HepG2 (cell line): ENCODE measurements around the gene KCNB1. TPM values are rescaled to one million over a fixed set of nuclear protein-coding genes. Genes with fewer than 3 reads are reported as not detected.

Experiments
- ATAC-seq: fragments of 200-7000 bp; cut with Tn5 transposase; 3 replicates; pipeline ENCODE4 v1.9.1; 2020; ENCODE audit warnings: mild to moderate bottlenecking, moderate library complexity
- BruUV-seq: library from RNA; stranded (reverse); fragments of 400-500 nt; replicated peaks from 2 replicates; lab custom pipeline; 2021; lab: Mats Ljungman, UMichigan
- CTCF ChIA-PET: fragments of 300-600 bp; formaldehyde crosslinking; extraction: SDS; loops from one replicate; lab custom pipeline; 2021; ENCODE audit warnings: low total read pairs, inconsistent platforms, low intra/inter-chr PET ratio; lab: Yijun Ruan, JAX
- POLR2A ChIA-PET: fragments of 350-600 bp; sonication (Branson Sonifier 250); formaldehyde crosslinking; loops from one replicate; lab custom pipeline; 2020; ENCODE audit warnings: antibody characterized with exemption, inconsistent platforms; lab: Yijun Ruan, JAX
- DNase-seq: peaks from one replicate; pipeline ENCODE4 v3.0.0-alpha.2; 2015; ENCODE audit warnings: low spot score
- FAIRE-seq: peaks from 3 replicates; lab custom pipeline; 2011; peaks lifted over from hg19 to GRCh38; lab: Jason Lieb, UNC
- H2AFZ ChIP-seq: one replicate; pipeline ENCODE4 v1.6.1; 2011; ENCODE audit warnings: low read length, inconsistent platforms
- H3K27ac ChIP-seq: fragments of 300-600 bp; 3 replicates; pipeline ENCODE4 v1.8.0; 2011; ENCODE audit warnings: mixed run types, mild to moderate bottlenecking, mixed read lengths, low read length, inconsistent platforms; ENCODE audit not compliant: insufficient read depth; ENCODE audit errors: extremely low read length
- H3K27me3 ChIP-seq, 2 experiments: fragments of 200-600 bp in 1 of 2; 2 replicates in 1 of 2; 3 replicates in 1 of 2; pipeline versions ENCODE4 v1.6.0 to v1.8.0; 2011; ENCODE audit warnings: low read length in 2 of 2, mild to moderate bottlenecking in 2 of 2, moderate library complexity in 2 of 2, inconsistent platforms in 1 of 2; ENCODE audit not compliant: insufficient read depth in 2 of 2, control insufficient read depth in 1 of 2
- H3K36me3 ChIP-seq, 2 experiments: fragments of 200-600 bp in 1 of 2; replicated peaks in 1 of 2; 2 replicates in 1 of 2; 3 replicates in 1 of 2; pipeline versions ENCODE4 v1.5.1 to v1.8.0; 2011; ENCODE audit warnings: low read length in 2 of 2, inconsistent platforms in 1 of 2; ENCODE audit not compliant: insufficient read depth in 2 of 2, control insufficient read depth in 1 of 2
- H3K4me1 ChIP-seq: 2 replicates; pipeline ENCODE4 v1.5.1; 2012; ENCODE audit warnings: low read length, inconsistent platforms; ENCODE audit not compliant: insufficient read depth
- H3K4me2 ChIP-seq: 2 replicates; pipeline ENCODE4 v1.6.0; 2011; ENCODE audit warnings: low read depth, low read length, inconsistent platforms
- H3K4me3 ChIP-seq, 3 experiments: fragments of 200-600 bp in 1 of 3; sonication (generic), shearing (Covaris generic) in 1 of 3; replicated peaks in 1 of 3; 2 replicates each; pipeline ENCODE4 v1.5.1; 2011 to 2016; ENCODE audit warnings: low read length in 3 of 3, inconsistent platforms in 2 of 3, low read depth in 2 of 3, mild to moderate bottlenecking in 2 of 3, control low read depth in 1 of 3, mixed read lengths in 1 of 3; ENCODE audit not compliant: insufficient read depth in 1 of 3
- H3K79me2 ChIP-seq: one replicate; pipeline ENCODE4 v1.6.1; 2011; ENCODE audit warnings: low read length, inconsistent platforms; ENCODE audit not compliant: insufficient read depth
- H3K9ac ChIP-seq: 2 replicates; pipeline ENCODE4 v1.6.0; 2011; ENCODE audit warnings: mild to moderate bottlenecking, low read depth, low read length, inconsistent platforms; ENCODE audit not compliant: insufficient read depth
- H3K9me3 ChIP-seq: 2 replicates; pipeline ENCODE4 v1.5.1; 2012; ENCODE audit warnings: mild to moderate bottlenecking, low read length
- H4K20me1 ChIP-seq: 2 replicates; pipeline ENCODE4 v1.6.0; 2011; ENCODE audit warnings: inconsistent platforms, mild to moderate bottlenecking, low read length, moderate library complexity; ENCODE audit not compliant: insufficient read depth
- ATF7 ChIP-seq, 2 experiments: fragments of 450-650 bp in 1 of 2; sonication (generic) in 1 of 2; formaldehyde crosslinking in 1 of 2; IDR thresholded peaks; 2 replicates each; pipeline versions ENCODE4 v1.4.0 to v1.6.1; 2016 to 2020; ENCODE audit warnings: antibody characterized with exemption in 1 of 2, mild to moderate bottlenecking in 1 of 2, missing genetic modification reagents in 1 of 2
- FOXJ3 ChIP-seq: sonication (generic); formaldehyde crosslinking; IDR thresholded peaks from 2 replicates; pipeline ENCODE4 v1.4.0; 2020; ENCODE audit warnings: missing genetic modification reagents, mild to moderate bottlenecking, borderline replicate concordance
- IKZF1 ChIP-seq: fragments of 450-650 bp; IDR thresholded peaks from 2 replicates; pipeline ENCODE4 v1.7.1; 2016
- JDP2 ChIP-seq: sonication (generic); formaldehyde crosslinking; IDR thresholded peaks from 2 replicates; pipeline ENCODE4 v1.8.1; 2022; ENCODE audit warnings: missing genetic modification reagents, borderline replicate concordance
- JUNB ChIP-seq: sonication (generic); formaldehyde crosslinking; IDR thresholded peaks from 2 replicates; pipeline ENCODE4 v1.8.0; 2022; ENCODE audit warnings: missing genetic modification reagents, mild to moderate bottlenecking, borderline replicate concordance
- PLRG1 ChIP-seq: fragments of 450-650 bp; conservative IDR thresholded peaks from 2 replicates; pipeline ENCODE4 v1.6.1; 2016
- RAD51 ChIP-seq: fragments of 450-650 bp; IDR thresholded peaks from 2 replicates; pipeline ENCODE4 v1.6.1; 2016; ENCODE audit warnings: borderline replicate concordance
- SOX6 ChIP-seq, 2 experiments: fragments of 450-650 bp in 1 of 2; sonication (generic) in 1 of 2; formaldehyde crosslinking in 1 of 2; IDR thresholded peaks; 2 replicates each; pipeline versions ENCODE4 v1.4.0 to v1.6.1; 2017 to 2020; ENCODE audit warnings: antibody characterized with exemption in 1 of 2, mild to moderate bottlenecking in 1 of 2, missing genetic modification reagents in 1 of 2
- ZNF282 ChIP-seq: fragments of 450-650 bp; IDR thresholded peaks from 2 replicates; pipeline ENCODE4 v1.6.1; 2018; ENCODE audit not compliant: partially characterized antibody
- WGBS: methylation state at CpG from one replicate; pipeline ENCODE4 v1.1.6; 2017; ENCODE audit warnings: low lambda C conversion rate; 5-methylcytosine and 5-hydroxymethylcytosine counted together
- in situ Hi-C: cut with HindIII; loops from 2 replicates; pipeline ENCODE4 v1.10.0; 2017; ENCODE audit warnings: low pct_unique_long_range_greater_than_20kb; ENCODE audit not compliant: extremely low pct_ligation_motif_present
- intact Hi-C: fragments of 100-400 bp; cut with micrococcal nuclease; formaldehyde crosslinking; loops from one replicate; pipeline ENCODE4 v1.10.0; 2022; ENCODE audit not compliant: unreplicated experiment
- polyA plus RNA-seq, 8 experiments: library from polyadenylated mRNA; depleted of rRNA in 3 of 8; stranded (reverse) in 7 of 8; unstranded in 1 of 8; fragments of >200 nt; fragmentation: Illumina TruSeq in 4 of 8; extraction: Trizol in 4 of 8; gene quantifications; 2 replicates each; pipeline versions ENCODE4 v1.2.1 to v1.2.3, GENCODE V29; 2011 to 2016; ENCODE audit warnings: low read depth in 4 of 8, missing spikeins in 1 of 8, mixed read lengths in 1 of 8; ENCODE audit not compliant: insufficient read depth in 1 of 8
- total RNA-seq, 5 experiments: library from RNA; depleted of rRNA; stranded (reverse); fragments of >200 nt; fragmentation: Illumina TruSeq; extraction: Trizol; gene quantifications; 2 replicates each; pipeline ENCODE4 v1.2.3, GENCODE V29; 2016; ENCODE audit warnings: low read depth in 1 of 5
- TF ChIP-seq, protein P1 (sequence below), 2 experiments: fragments of 450-650 bp in 1 of 2; sonication (generic) in 1 of 2; formaldehyde crosslinking in 1 of 2; IDR thresholded peaks; 2 replicates each; pipeline versions ENCODE4 v1.6.1 to v1.8.0; 2016 to 2022; ENCODE audit warnings: antibody characterized with exemption in 1 of 2, mild to moderate bottlenecking in 1 of 2, missing genetic modification reagents in 1 of 2
- TF ChIP-seq, protein P2 (sequence below), 2 experiments: fragments of 450-650 bp in 1 of 2; sonication (generic) in 1 of 2; formaldehyde crosslinking; IDR thresholded peaks; 2 replicates each; pipeline versions ENCODE4 v1.5.0 to v1.8.0; 2020 to 2022; ENCODE audit warnings: mild to moderate bottlenecking in 1 of 2, missing genetic modification reagents in 1 of 2

KCNB1 gene
- total and polyA plus RNA-seq, 2 of the 13 experiments (the other 11 are each of a cell fraction or from before 2014, with no cell fraction given), result 0.02 TPM; not detected in 1

DNA sequence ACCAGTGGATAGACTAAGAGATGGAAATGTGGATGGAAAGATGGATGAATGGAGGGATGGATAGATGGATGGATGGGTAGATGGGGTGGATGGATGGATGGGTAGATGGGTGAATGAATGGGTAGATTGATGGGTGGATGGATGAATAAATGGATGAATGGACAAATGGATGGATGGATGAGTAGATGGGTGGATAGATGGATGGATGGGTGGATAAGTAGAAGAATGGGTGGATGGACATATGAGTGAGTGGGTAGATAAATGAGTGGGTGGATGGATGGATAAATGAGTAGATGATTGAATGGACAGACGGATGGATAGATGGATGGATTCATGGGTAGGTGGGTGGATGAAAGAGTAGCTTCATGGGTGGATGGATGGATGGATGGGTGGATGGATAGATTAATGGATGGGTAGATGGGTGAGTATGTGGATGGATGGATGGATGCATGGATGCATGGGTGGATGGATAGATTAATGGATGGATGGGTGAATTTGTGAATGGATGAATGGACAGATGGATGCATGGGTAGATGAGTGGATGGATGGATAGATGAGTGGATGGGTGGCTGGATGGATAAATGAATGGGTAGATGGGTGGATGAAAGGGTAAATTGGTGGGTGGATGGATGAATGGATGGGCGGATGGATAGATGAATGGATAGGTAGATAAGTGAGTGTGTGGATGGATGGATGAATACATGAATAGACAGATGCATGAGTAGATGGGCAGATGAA, 29.5 kb upstream of the KCNB1 start:
- no peak overlapping the region for H3K27ac ChIP-seq
- no peak overlapping the region for H2AFZ ChIP-seq
- in situ Hi-C loops (no loop called here), intact Hi-C loops (no loop called here)
- no peaks in the 10 kb centered on the region for H3K79me2 ChIP-seq
- H3K9ac ChIP-seq, result no peak overlapping the region
- no peaks in the 10 kb centered on the region for H4K20me1 ChIP-seq
- 21% methylated on average over 2 of the region's 2 CpGs for WGBS
- BruUV-seq, result no TSS peak
- POLR2A ChIA-PET, result no interaction called here
- H3K4me1 ChIP-seq, result no peaks in the 10 kb centered on the region
- H3K9me3 ChIP-seq, result no peaks in the 10 kb centered on the region
- peaks cover 1 to 40% of the 10 kb centered on the region in 2 experiments; a peak in 3 of 5 replicates for H3K27me3 ChIP-seq
- no peak overlapping the region for H3K4me2 ChIP-seq
- H3K4me3 ChIP-seq, result no peak overlapping the region
- CTCF ChIA-PET, result interaction anchor here (6.6 kb wide), 1 partner anchor 177 kb away, joined by 134 read pairs; no protein-coding TSS in a partner anchor
- DNase-seq (no peak), FAIRE-seq (no peak), ATAC-seq (no peak)
- H3K36me3 ChIP-seq, result no peaks in the 10 kb centered on the region
- peak; percentile 7; the same call in 1 of the 2 replicates for TF ChIP-seq ATF7 (IDR thresholded peaks at IDR 0.05)
- TF ChIP-seq ATF7 (CRISPR knock-in tag; IDR thresholded peaks at IDR 0.05), result no peak
- TF ChIP-seq SOX6 (IDR thresholded peaks at IDR 0.05), result peak; percentile 28; the same call in 1 of the 2 replicates
- no peak for TF ChIP-seq SOX6 (CRISPR knock-in tag; IDR thresholded peaks at IDR 0.05)
- peak; percentile 58; the same call in 1 of the 2 replicates for TF ChIP-seq IKZF1
- TF ChIP-seq, protein P1, sequence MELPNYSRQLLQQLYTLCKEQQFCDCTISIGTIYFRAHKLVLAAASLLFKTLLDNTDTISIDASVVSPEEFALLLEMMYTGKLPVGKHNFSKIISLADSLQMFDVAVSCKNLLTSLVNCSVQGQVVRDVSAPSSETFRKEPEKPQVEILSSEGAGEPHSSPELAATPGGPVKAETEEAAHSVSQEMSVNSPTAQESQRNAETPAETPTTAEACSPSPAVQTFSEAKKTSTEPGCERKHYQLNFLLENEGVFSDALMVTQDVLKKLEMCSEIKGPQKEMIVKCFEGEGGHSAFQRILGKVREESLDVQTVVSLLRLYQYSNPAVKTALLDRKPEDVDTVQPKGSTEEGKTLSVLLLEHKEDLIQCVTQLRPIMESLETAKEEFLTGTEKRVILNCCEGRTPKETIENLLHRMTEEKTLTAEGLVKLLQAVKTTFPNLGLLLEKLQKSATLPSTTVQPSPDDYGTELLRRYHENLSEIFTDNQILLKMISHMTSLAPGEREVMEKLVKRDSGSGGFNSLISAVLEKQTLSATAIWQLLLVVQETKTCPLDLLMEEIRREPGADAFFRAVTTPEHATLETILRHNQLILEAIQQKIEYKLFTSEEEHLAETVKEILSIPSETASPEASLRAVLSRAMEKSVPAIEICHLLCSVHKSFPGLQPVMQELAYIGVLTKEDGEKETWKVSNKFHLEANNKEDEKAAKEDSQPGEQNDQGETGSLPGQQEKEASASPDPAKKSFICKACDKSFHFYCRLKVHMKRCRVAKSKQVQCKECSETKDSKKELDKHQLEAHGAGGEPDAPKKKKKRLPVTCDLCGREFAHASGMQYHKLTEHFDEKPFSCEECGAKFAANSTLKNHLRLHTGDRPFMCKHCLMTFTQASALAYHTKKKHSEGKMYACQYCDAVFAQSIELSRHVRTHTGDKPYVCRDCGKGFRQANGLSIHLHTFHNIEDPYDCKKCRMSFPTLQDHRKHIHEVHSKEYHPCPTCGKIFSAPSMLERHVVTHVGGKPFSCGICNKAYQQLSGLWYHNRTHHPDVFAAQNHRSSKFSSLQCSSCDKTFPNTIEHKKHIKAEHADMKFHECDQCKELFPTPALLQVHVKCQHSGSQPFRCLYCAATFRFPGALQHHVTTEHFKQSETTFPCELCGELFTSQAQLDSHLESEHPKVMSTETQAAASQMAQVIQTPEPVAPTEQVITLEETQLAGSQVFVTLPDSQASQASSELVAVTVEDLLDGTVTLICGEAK (IDR thresholded peaks at IDR 0.05), result 0 out of 2 replicates have a peak, but pooled peaks have one; percentile 5
- TF ChIP-seq, protein P1 (CRISPR knock-in tag; IDR thresholded peaks at IDR 0.05), result no peak
- TF ChIP-seq, protein P2, sequence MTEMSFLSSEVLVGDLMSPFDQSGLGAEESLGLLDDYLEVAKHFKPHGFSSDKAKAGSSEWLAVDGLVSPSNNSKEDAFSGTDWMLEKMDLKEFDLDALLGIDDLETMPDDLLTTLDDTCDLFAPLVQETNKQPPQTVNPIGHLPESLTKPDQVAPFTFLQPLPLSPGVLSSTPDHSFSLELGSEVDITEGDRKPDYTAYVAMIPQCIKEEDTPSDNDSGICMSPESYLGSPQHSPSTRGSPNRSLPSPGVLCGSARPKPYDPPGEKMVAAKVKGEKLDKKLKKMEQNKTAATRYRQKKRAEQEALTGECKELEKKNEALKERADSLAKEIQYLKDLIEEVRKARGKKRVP (CRISPR knock-in tag; IDR thresholded peaks at IDR 0.05), result no peak
- TF ChIP-seq JDP2, result no peak
- no peak for TF ChIP-seq JUNB
- no peak for TF ChIP-seq FOXJ3 (CRISPR knock-in tag)
- peak; percentile 83 for TF ChIP-seq PLRG1
- TF ChIP-seq RAD51, result peak; percentile 10; the same call in 1 of the 2 replicates
- TF ChIP-seq ZNF282, result peak; percentile 68
